IMR-90 (cell line): Measurements from ENCODE around the gene SYNE2. TPM values are rescaled to one million over a fixed set of nuclear protein-coding genes. Genes with fewer than 3 reads are reported as not detected.

Source experiments
- ATAC-seq: fragments of 200-7000 bp; cut with Tn5 transposase; 2 replicates; pipeline ENCODE4 v1.9.1; 2020; ENCODE audit warnings: low read depth, mild to moderate bottlenecking, moderate library complexity
- BruUV-seq: library from RNA; stranded (reverse); fragments of 400-500 nt; replicated peaks from 2 replicates; lab custom pipeline; 2021; lab: Mats Ljungman, UMichigan
- CTCF ChIA-PET: fragments of 300-600 bp; formaldehyde crosslinking; extraction: SDS; loops from one replicate; lab custom pipeline; 2021; ENCODE audit warnings: antibody characterized with exemption; lab: Yijun Ruan, JAX
- POLR2A ChIA-PET: fragments of 300-600 bp; sonication (Branson Sonifier 250); formaldehyde crosslinking; loops from one replicate; lab custom pipeline; 2022; ENCODE audit warnings: antibody characterized with exemption; ENCODE audit not compliant: unreplicated experiment; lab: Charles Lee
- DNase-seq: peaks from one replicate; pipeline ENCODE4 v3.0.0; 2013
- H2AFZ ChIP-seq: replicated peaks from 2 replicates; pipeline ENCODE3; 2013; ENCODE audit warnings: low read length, mild to moderate bottlenecking; ENCODE audit not compliant: poor library complexity
- H2AK5ac ChIP-seq: 2 replicates; pipeline ENCODE4 v1.6.1; 2013; ENCODE audit warnings: low read depth, low read length, inconsistent platforms
- H2AK9ac ChIP-seq: replicated peaks from 2 replicates; pipeline ENCODE3; 2013; ENCODE audit warnings: mild to moderate bottlenecking, low read depth, low read length, moderate library complexity; ENCODE audit not compliant: poor library complexity
- H2BK120ac ChIP-seq: 2 replicates; pipeline ENCODE4 v1.6.1; 2013; ENCODE audit warnings: low read depth, low read length, inconsistent platforms
- H2BK15ac ChIP-seq: 3 replicates; pipeline ENCODE4 v1.6.1; 2013; ENCODE audit warnings: low read depth, low read length, inconsistent platforms
- H2BK20ac ChIP-seq: 2 replicates; pipeline ENCODE4 v1.6.1; 2013; ENCODE audit warnings: low read depth, mild to moderate bottlenecking, inconsistent platforms, low read length, moderate library complexity
- H2BK5ac ChIP-seq: 2 replicates; pipeline ENCODE4 v1.6.1; 2013; ENCODE audit warnings: mild to moderate bottlenecking, low read depth, low read length, inconsistent platforms; ENCODE audit not compliant: poor library complexity, severe bottlenecking
- H3K14ac ChIP-seq: replicated peaks from 2 replicates; pipeline ENCODE4 v1.6.1; 2013; ENCODE audit warnings: low read depth, low read length, inconsistent platforms
- H3K18ac ChIP-seq: 2 replicates; pipeline ENCODE4 v1.6.1; 2013; ENCODE audit warnings: low read depth, low read length, control low read depth
- H3K23ac ChIP-seq: 2 replicates; pipeline ENCODE4 v1.6.1; 2013; ENCODE audit warnings: low read depth, low read length, inconsistent platforms
- H3K27ac ChIP-seq: 2 replicates; pipeline ENCODE4 v1.5.1; 2013; ENCODE audit warnings: mild to moderate bottlenecking, control low read depth, low read length; ENCODE audit not compliant: insufficient read depth
- H3K27me3 ChIP-seq: 2 replicates; pipeline ENCODE4 v1.6.1; 2013; ENCODE audit warnings: low read length; ENCODE audit not compliant: control insufficient read depth, insufficient read depth
- H3K36me3 ChIP-seq: 2 replicates; pipeline ENCODE4 v1.6.1; 2013; ENCODE audit warnings: low read length, mixed read lengths; ENCODE audit not compliant: control insufficient read depth, insufficient read depth
- H3K4ac ChIP-seq: 2 replicates; pipeline ENCODE4 v1.6.1; 2013; ENCODE audit warnings: low read depth, low read length, inconsistent platforms
- H3K4me1 ChIP-seq: 2 replicates; pipeline ENCODE4 v1.6.1; 2013; ENCODE audit warnings: low read length, mixed read lengths; ENCODE audit not compliant: control insufficient read depth, insufficient read depth
- H3K4me2 ChIP-seq: 2 replicates; pipeline ENCODE4 v1.6.1; 2013; ENCODE audit warnings: low read depth, mild to moderate bottlenecking, control low read depth, low read length, moderate library complexity
- H3K4me3 ChIP-seq: 2 replicates; pipeline ENCODE4 v1.5.1; 2013; ENCODE audit warnings: low read depth, mild to moderate bottlenecking, control low read depth, low read length, moderate library complexity; ENCODE audit not compliant: insufficient read depth
- H3K56ac ChIP-seq: 2 replicates; pipeline ENCODE4 v1.6.1; 2013; ENCODE audit warnings: low read length, inconsistent platforms; ENCODE audit not compliant: insufficient read depth; ENCODE audit errors: extremely low read depth
- H3K79me1 ChIP-seq, 2 experiments: 2 replicates each; pipeline ENCODE4 v1.6.1; 2013; ENCODE audit warnings: low read length in 2 of 2, inconsistent platforms in 1 of 2, low read depth in 1 of 2
- H3K9ac ChIP-seq: 2 replicates; pipeline ENCODE4 v1.6.1; 2013; ENCODE audit warnings: low read depth, low read length, control low read depth
- H3K9me1 ChIP-seq: 2 replicates; pipeline ENCODE4 v1.6.1; 2013; ENCODE audit warnings: low read length, inconsistent platforms; ENCODE audit not compliant: insufficient read depth
- H3K9me3 ChIP-seq: 2 replicates; pipeline ENCODE4 v1.6.1; 2013; ENCODE audit warnings: low read length; ENCODE audit not compliant: control insufficient read depth, insufficient read depth
- H4K20me1 ChIP-seq: 2 replicates; pipeline ENCODE4 v1.6.1; 2013; ENCODE audit warnings: low read length, inconsistent platforms; ENCODE audit not compliant: insufficient read depth
- H4K5ac ChIP-seq: 2 replicates; pipeline ENCODE4 v1.6.1; 2013; ENCODE audit warnings: mild to moderate bottlenecking, low read depth, low read length, control low read depth
- H4K8ac ChIP-seq, 2 experiments: 2 replicates each; pipeline ENCODE4 v1.6.1; 2013; ENCODE audit warnings: low read depth in 2 of 2, low read length in 2 of 2, control low read depth in 1 of 2, inconsistent platforms in 1 of 2
- H4K91ac ChIP-seq: 2 replicates; pipeline ENCODE4 v1.6.1; 2013; ENCODE audit warnings: low read depth, low read length, inconsistent platforms; ENCODE audit not compliant: insufficient read depth
- BHLHE40 ChIP-seq: fragments of 150-350 bp; IDR thresholded peaks from 2 replicates; pipeline ENCODE4 v1.6.1; 2016; ENCODE audit warnings: mild to moderate bottlenecking, low read depth, low read length
- CEBPB ChIP-seq: IDR thresholded peaks from 2 replicates; pipeline ENCODE4 v1.6.1; 2012; ENCODE audit warnings: low read depth, low read length, improper control_type of control experiment
- CHD1 ChIP-seq: IDR thresholded peaks from 2 replicates; pipeline ENCODE4 v1.6.1; 2012; ENCODE audit warnings: low read depth, low read length, improper control_type of control experiment
- CTCF ChIP-seq: conservative IDR thresholded peaks from 2 replicates; pipeline ENCODE4 v1.5.1; 2012; ENCODE audit warnings: mild to moderate bottlenecking, low read depth, low read length, improper control_type of control experiment
- ELK1 ChIP-seq: fragments of 150-350 bp; IDR thresholded peaks from 2 replicates; pipeline ENCODE4 v1.6.1; 2016; ENCODE audit warnings: low read depth, mild to moderate bottlenecking, low read length, moderate library complexity, borderline replicate concordance
- FOS ChIP-seq: fragments of 150-350 bp; IDR thresholded peaks from 2 replicates; pipeline ENCODE4 v1.6.1; 2016; ENCODE audit warnings: low read depth, low read length
- MAFK ChIP-seq: IDR thresholded peaks from 2 replicates; pipeline ENCODE4 v1.6.1; 2012; ENCODE audit warnings: low read depth, low read length, improper control_type of control experiment
- MAZ ChIP-seq: IDR thresholded peaks from 2 replicates; pipeline ENCODE4 v1.6.1; 2012; ENCODE audit warnings: low read depth, mild to moderate bottlenecking, low read length, improper control_type of control experiment, moderate library complexity, borderline replicate concordance
- MXI1 ChIP-seq: IDR thresholded peaks from 2 replicates; pipeline ENCODE4 v1.6.1; 2012; ENCODE audit warnings: low read depth, mild to moderate bottlenecking, low read length, moderate library complexity, borderline replicate concordance
- NFE2L2 ChIP-seq: fragments of 150-350 bp; IDR thresholded peaks from 2 replicates; pipeline ENCODE4 v1.6.1; 2016; ENCODE audit warnings: low read depth, mild to moderate bottlenecking, low read length
- POLR2A ChIP-seq: IDR thresholded peaks from 2 replicates; pipeline ENCODE4 v1.6.1; 2012; ENCODE audit warnings: mild to moderate bottlenecking, low read depth, low read length
- RAD21 ChIP-seq: IDR thresholded peaks from 2 replicates; pipeline ENCODE4 v1.6.1; 2012; ENCODE audit warnings: low read length, improper control_type of control experiment
- RCOR1 ChIP-seq: IDR thresholded peaks from 2 replicates; pipeline ENCODE4 v1.6.1; 2012; ENCODE audit warnings: mild to moderate bottlenecking, low read length, improper control_type of control experiment; ENCODE audit not compliant: insufficient replicate concordance
- RFX5 ChIP-seq: IDR thresholded peaks from 2 replicates; pipeline ENCODE4 v1.8.0; 2012; ENCODE audit warnings: low read depth, mild to moderate bottlenecking, low read length, moderate library complexity
- SMC3 ChIP-seq: fragments of 150-350 bp; IDR thresholded peaks from 2 replicates; pipeline ENCODE4 v1.6.1; 2016; ENCODE audit warnings: low read depth, mild to moderate bottlenecking, antibody characterized with exemption, low read length, moderate library complexity
- USF2 ChIP-seq: fragments of 150-350 bp; IDR thresholded peaks from 2 replicates; pipeline ENCODE4 v1.6.1; 2017; ENCODE audit warnings: mild to moderate bottlenecking, antibody characterized with exemption, low read length, low read depth
- WGBS, 2 experiments: methylation state at CpG; one replicate each; pipeline versions ENCODE4 v1.1.5 to v1.1.7; 2013; ENCODE audit warnings: missing lambda C conversion rate in 2 of 2; ENCODE audit not compliant: insufficient read length in 1 of 2; ENCODE audit errors: extremely low coverage in 2 of 2; 5-methylcytosine and 5-hydroxymethylcytosine counted together
- dilution Hi-C: fragments of 300-500 bp; cut with HindIII; formaldehyde crosslinking; loops from one replicate; pipeline ENCODE4 v1.14.3; 2018; ENCODE audit warnings: low sequenced_read_pairs; ENCODE audit not compliant: unreplicated experiment
- in situ Hi-C: fragments of 300-500 bp; cut with MboI; formaldehyde crosslinking; loops from 3 replicates; pipeline ENCODE4 v1.14.3; 2019; ENCODE audit warnings: low sequenced_read_pairs, inconsistent platforms, mixed read lengths
- intact Hi-C: fragments of 100-400 bp; cut with micrococcal nuclease; formaldehyde crosslinking; loops from 2 replicates; pipeline ENCODE4 v1.10.0; 2022
- polyA plus RNA-seq, 3 experiments: library from polyadenylated mRNA; depleted of rRNA; stranded (reverse); fragments of >200 nt; gene quantifications; 2 replicates each; pipeline ENCODE4 v1.2.3, GENCODE V29; 2012; ENCODE audit warnings: low replicate concordance in 1 of 3
- total RNA-seq: library from RNA; depleted of rRNA; stranded (reverse); fragments of >200 nt; gene quantifications from 2 replicates; pipeline ENCODE4 v1.2.3, GENCODE V29; 2012

SYNE2 gene
- total and polyA plus RNA-seq, 2 of the 4 experiments (the other 2 are of a cell fraction) = 5.2 to 28.9 TPM

DNA sequence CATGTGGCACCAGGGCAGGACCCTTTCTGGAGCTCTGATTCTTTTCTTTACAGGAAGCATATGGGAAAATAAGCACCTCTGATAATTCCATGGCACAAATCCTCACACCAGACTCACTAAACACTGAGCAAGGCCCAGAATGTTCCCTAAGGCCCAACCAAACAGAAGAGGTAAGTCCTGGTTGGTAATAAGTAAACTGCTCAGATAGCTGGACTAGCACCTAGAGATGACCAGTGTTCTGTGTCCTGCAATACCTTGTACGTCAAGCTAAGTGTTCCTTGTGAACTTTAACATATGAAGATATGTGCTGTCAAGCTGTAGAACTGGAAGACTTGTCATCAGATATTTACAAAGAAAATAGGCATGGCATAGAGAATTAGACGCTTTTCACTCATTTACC, 254.6 kb downstream of the SYNE2 start:
- in situ Hi-C loops = no loop called here
- H3K9me1 ChIP-seq = no peaks in the 10 kb centered on the region; the same call in 1 of the 2 replicates
- H2AK9ac ChIP-seq = no peak overlapping the region
- H4K8ac ChIP-seq = no peak overlapping the region
- no peak overlapping the region for H3K9ac ChIP-seq
- H3K23ac ChIP-seq = no peak overlapping the region
- no TSS peak for BruUV-seq
- no peak overlapping the region for H3K27ac ChIP-seq
- no peak overlapping the region for H2BK5ac ChIP-seq
- no peak overlapping the region for H3K4me2 ChIP-seq
- no peaks in the 10 kb centered on the region for H3K27me3 ChIP-seq
- ChIA-PET CTCF (no interaction called here), POLR2A (no interaction called here)
- H3K56ac ChIP-seq = no peak overlapping the region
- H3K14ac ChIP-seq = no peak overlapping the region
- H3K4me3 ChIP-seq = no peak overlapping the region
- H4K20me1 ChIP-seq = no peaks in the 10 kb centered on the region
- DNase-seq (no peak), ATAC-seq (no peak)
- no peak overlapping the region for H3K4ac ChIP-seq
- no peak overlapping the region for H2AFZ ChIP-seq
- WGBS, 2 experiments = no CpG with 5 or more reads among the region's 2 CpGs
- no peak overlapping the region for H2AK5ac ChIP-seq
- no peaks in the 10 kb centered on the region for H3K79me1 ChIP-seq
- H3K36me3 ChIP-seq = no peaks in the 10 kb centered on the region
- H3K18ac ChIP-seq = no peak overlapping the region
- no peak for TF ChIP-seq RAD21
- TF ChIP-seq RFX5 = no peak
- TF ChIP-seq SMC3 = no peak
- TF ChIP-seq RCOR1 = no peak
- TF ChIP-seq FOS = no peak
- TF ChIP-seq MAFK = no peak
- TF ChIP-seq CHD1 = no peak
- no peak for TF ChIP-seq MAZ
- no peak for TF ChIP-seq CTCF
- TF ChIP-seq CEBPB = no peak
- TF ChIP-seq USF2 = no peak
- TF ChIP-seq POLR2A = no peak
- TF ChIP-seq BHLHE40 = no peak
- no peak for TF ChIP-seq MXI1
- no peak for TF ChIP-seq ELK1
- TF ChIP-seq NFE2L2 = no peak
- no peak overlapping the region for H4K5ac ChIP-seq
- dilution Hi-C loops = no loop called here
- intact Hi-C loops = no loop called here
- H3K9me3 ChIP-seq = no peaks in the 10 kb centered on the region
- peaks cover 6% of the 10 kb centered on the region for H3K4me1 ChIP-seq
- no peak overlapping the region for H2BK20ac ChIP-seq
- no peak overlapping the region for H4K91ac ChIP-seq
- no peak overlapping the region for H2BK15ac ChIP-seq
- no peak overlapping the region for H2BK120ac ChIP-seq
